Ascending aorta (tissue), 2 donors: Measurements from ENCODE around the gene CERT1. TPM values are rescaled to one million over a fixed set of nuclear protein-coding genes. Genes with fewer than 3 reads are reported as not detected.

Source experiments
- DNase-seq, 2 donors: peaks; one replicate each; pipeline ENCODE4 v3.0.0-alpha.2; 2019; ENCODE audit warnings: low spot score in 2 of 2
- H3K27ac ChIP-seq, 2 donors: fragments of 200-600 bp; sonication (generic); one replicate each; pipeline ENCODE4 v1.5.1; 2016 to 2017; ENCODE audit warnings: mild to moderate bottlenecking in 1 of 2
- H3K27me3 ChIP-seq: fragments of 200-600 bp; sonication (generic); one replicate; pipeline ENCODE4 v1.5.1; 2017
- H3K36me3 ChIP-seq, 2 donors: fragments of 200-600 bp; sonication (generic); one replicate each; pipeline ENCODE4 v1.5.1; 2016
- H3K4me1 ChIP-seq, 2 donors: fragments of 200-600 bp; sonication (generic); one replicate each; pipeline ENCODE4 v1.5.1; 2016 to 2017; ENCODE audit warnings: mild to moderate bottlenecking in 1 of 2
- H3K4me3 ChIP-seq, 2 donors: fragments of 200-600 bp; sonication (generic); one replicate each; pipeline ENCODE4 v1.5.1; 2016 to 2017; ENCODE audit warnings: mild to moderate bottlenecking in 1 of 2
- H3K9me3 ChIP-seq, 2 donors: fragments of 200-600 bp; sonication (generic); one replicate each; pipeline ENCODE4 v1.5.1; 2016
- CTCF ChIP-seq, 3 experiments: fragments of 200-600 bp in 2 of 3; fragments of 450-650 bp in 1 of 3; sonication (generic) in 2 of 3; IDR thresholded peaks; one replicate each; pipeline ENCODE4 v1.5.1; 2016 to 2019; ENCODE audit warnings: antibody characterized with exemption in 3 of 3, mild to moderate bottlenecking in 1 of 3, moderate library complexity in 1 of 3
- intact Hi-C: fragments of 100-400 bp; cut with DNase I; formaldehyde crosslinking; loops from one replicate; pipeline ENCODE4 v1.15.1; 2023
- total RNA-seq: library from RNA; depleted of rRNA; stranded (reverse); fragments of >200 nt; gene quantifications from one replicate; pipeline ENCODE4 v1.1.0, GENCODE V29; 2016

Gene CERT1
- total RNA-seq, 1 donor from 2014 or later: 29.8 TPM

- Histone ChIP-seq H3K9me3 (no peaks in the 10 kb centered on the region), H3K36me3 (no peaks in the 10 kb centered on the region), H3K27ac (peak overlapping the region; percentile 86 to 95), H3K27me3 (no peaks in the 10 kb centered on the region), H3K4me1 (peaks cover 6 to 24% of the 10 kb centered on the region in 2 donors), H3K4me3 (peak overlapping the region; percentile 86 to 95)
- TF ChIP-seq CTCF (IDR thresholded peaks at IDR 0.05): no peak
- intact Hi-C loops: loop anchor here (5.0 to 10.0 kb wide), 3 partner anchors 172 to 458 kb away; partner anchors contain the start of genes ANKRD31 and GCNT4
- DNase-seq: no peak
These were observed 1.1 kb upstream of the CERT1 start for GRCh38 chr5:75512383-75513074.

GRCh38 chr5:75510836-75511434 is 494 bp downstream of the CERT1 start:
- Histone ChIP-seq H3K4me1 (peaks cover 6 to 24% of the 10 kb centered on the region in 2 donors), H3K4me3 (peak overlapping the region; percentile 86 to 95), H3K9me3 (no peaks in the 10 kb centered on the region), H3K36me3 (no peaks in the 10 kb centered on the region), H3K27ac (peak overlapping the region; percentile 93 to 95), H3K27me3 (no peaks in the 10 kb centered on the region)
- intact Hi-C loops: loop anchor here (1.0 to 10.0 kb wide), 6 partner anchors 64 to 456 kb away; partner anchors contain the start of genes ANKRD31, GCNT4, HMGCR and POC5
- TF ChIP-seq CTCF (IDR thresholded peaks at IDR 0.05): no peak
- DNase-seq: peak in 1 of 2 donors; percentile 77

GRCh38 chr5:75510417-75510835 is 1.0 kb downstream of the CERT1 start:
- peak in 1 of 2 donors; percentile 9 for DNase-seq
- Histone ChIP-seq H3K4me3 (peak overlapping the region; percentile 86 to 95), H3K4me1 (peaks cover 6 to 24% of the 10 kb centered on the region in 2 donors), H3K27me3 (no peaks in the 10 kb centered on the region), H3K27ac (peak overlapping the region; percentile 93 to 95), H3K36me3 (no peaks in the 10 kb centered on the region), H3K9me3 (no peaks in the 10 kb centered on the region)
- no peak for TF ChIP-seq CTCF (IDR thresholded peaks at IDR 0.05)
- intact Hi-C loops: loop anchor here (2.0 to 10.0 kb wide), 5 partner anchors 64 to 456 kb away; partner anchors contain the start of genes ANKRD31, GCNT4 and POC5

GRCh38 chr5:75509956-75510355 is 1.5 kb downstream of the CERT1 start:
- Histone ChIP-seq H3K4me1 (peaks cover 6 to 24% of the 10 kb centered on the region in 2 donors), H3K27ac (no peak overlapping the region)

GRCh38 chr5:75509546-75509945 is 1.9 kb downstream of the CERT1 start:
- Histone ChIP-seq H3K4me1 (peaks cover 6 to 22% of the 10 kb centered on the region in 2 donors), H3K27ac (no peak overlapping the region), H3K36me3 (no peaks in the 10 kb centered on the region), H3K9me3 (no peaks in the 10 kb centered on the region), H3K4me3 (peak overlapping the region; percentile 86 to 95), H3K27me3 (no peaks in the 10 kb centered on the region)
- no peak for DNase-seq
- TF ChIP-seq CTCF (IDR thresholded peaks at IDR 0.05): no peak
- intact Hi-C loops: no loop called here

More at GRCh38 chr5:75509956-75510355, 1.5 kb downstream of the CERT1 start:
- no peaks in the 10 kb centered on the region for H3K9me3 ChIP-seq
- intact Hi-C loops: loop anchor here (2.0 to 10.0 kb wide), 5 partner anchors 65 to 455 kb away; partner anchors contain the start of genes ANKRD31, GCNT4 and POC5
- no peak for DNase-seq
- H3K4me3 ChIP-seq: peak overlapping the region; percentile 86 to 95
- no peak for TF ChIP-seq CTCF (IDR thresholded peaks at IDR 0.05)
- no peaks in the 10 kb centered on the region for H3K36me3 ChIP-seq
- H3K27me3 ChIP-seq: no peaks in the 10 kb centered on the region
